Astrocyte of the cerebellum (primary cell): ENCODE measurements around the gene KLHDC4.

Source experiments
- DNase-seq: peaks from one replicate; pipeline ENCODE4 v3.0.0-alpha.2; 2011; ENCODE audit warnings: low read depth
- H3K4me3 ChIP-seq: 2 replicates; pipeline ENCODE4 v1.5.1; 2011; ENCODE audit warnings: mild to moderate bottlenecking, low read depth, low read length, moderate library complexity
- CTCF ChIP-seq: IDR thresholded peaks from 2 replicates; pipeline ENCODE4 v1.5.1; 2012; ENCODE audit warnings: low read length, low read depth, moderate library complexity, mild to moderate bottlenecking; ENCODE audit errors: missing control alignments
- in situ Hi-C: cut with HindIII; loops from 2 replicates; pipeline ENCODE4 v1.10.0; 2017; ENCODE audit warnings: low sequenced_read_pairs

Gene KLHDC4

GRCh38 chr16:87701505-87701921 is 64.3 kb downstream of the KLHDC4 start:
- no peak for DNase-seq
- no peak for TF ChIP-seq CTCF
- no peak overlapping the region for H3K4me3 ChIP-seq
- in situ Hi-C loops: no loop called here

GRCh38 chr16:87701078-87701460 is 64.7 kb downstream of the KLHDC4 start:
- H3K4me3 ChIP-seq: no peak overlapping the region
- in situ Hi-C loops: no loop called here
- no peak for TF ChIP-seq CTCF
- DNase-seq: no peak

GRCh38 chr16:87700406-87701077 is 65.2 kb downstream of the KLHDC4 start:
- TF ChIP-seq CTCF: no peak
- no peak for DNase-seq
- H3K4me3 ChIP-seq: no peak overlapping the region
- in situ Hi-C loops: no loop called here

- no peak for TF ChIP-seq CTCF
- DNase-seq: no peak
- H3K4me3 ChIP-seq: no peak overlapping the region
- in situ Hi-C loops: no loop called here
Measured at GRCh38 chr16:87698676-87699199, 67.0 kb downstream of the KLHDC4 start.

GRCh38 chr16:87698241-87698640 is 67.5 kb downstream of the KLHDC4 start:
- TF ChIP-seq CTCF: no peak
- H3K4me3 ChIP-seq: no peak overlapping the region
- DNase-seq: no peak
- in situ Hi-C loops: no loop called here

GRCh38 chr16:87697792-87698191 is 68.0 kb downstream of the KLHDC4 start:
- no peak overlapping the region for H3K4me3 ChIP-seq
- no peak for DNase-seq
- in situ Hi-C loops: no loop called here
- no peak for TF ChIP-seq CTCF

- in situ Hi-C loops: no loop called here
- no peak for TF ChIP-seq CTCF
- H3K4me3 ChIP-seq: no peak overlapping the region
- DNase-seq: no peak
Measured at GRCh38 chr16:87697256-87697655, 68.5 kb downstream of the KLHDC4 start.
